Sigmoid colon (tissue), 7 donors: ENCODE data around the gene NPHP4. TPM values are rescaled to one million over a fixed set of nuclear protein-coding genes. Genes with fewer than 3 reads are reported as not detected.

ENCODE experiments used
- DNase-seq: peaks from one replicate; pipeline ENCODE4 v3.0.0-alpha.2; 2019
- H3K27ac ChIP-seq, 4 donors: fragments of 200-600 bp; sonication (generic); one replicate each; pipeline ENCODE4 v1.5.1; 2016 to 2019; ENCODE audit warnings: mild to moderate bottlenecking in 1 of 4
- H3K27me3 ChIP-seq, 3 donors: fragments of 200-600 bp; sonication (generic); one replicate each; pipeline ENCODE4 v1.5.1; 2019; ENCODE audit warnings: mild to moderate bottlenecking in 1 of 3
- H3K36me3 ChIP-seq, 4 donors: fragments of 200-600 bp; sonication (generic); one replicate each; pipeline ENCODE4 v1.5.1; 2016 to 2019
- H3K4me1 ChIP-seq, 4 donors: fragments of 200-600 bp; sonication (generic); one replicate each; pipeline ENCODE4 v1.5.1; 2017 to 2019
- H3K4me3 ChIP-seq, 4 donors: fragments of 200-600 bp; sonication (generic); one replicate each; pipeline ENCODE4 v1.5.1; 2017 to 2019; ENCODE audit warnings: mild to moderate bottlenecking in 2 of 4, moderate library complexity in 1 of 4
- H3K9me3 ChIP-seq, 4 donors: fragments of 200-600 bp in 3 of 4; sonication (generic) in 3 of 4; one replicate each; pipeline versions ENCODE4 v1.5.1 to v1.6.1; 2013 to 2019
- EP300 ChIP-seq, 4 donors: sonication (generic); formaldehyde crosslinking; IDR thresholded peaks; one replicate each; pipeline ENCODE4 v1.6.1; 2017; ENCODE audit warnings: antibody characterized with exemption in 4 of 4
- POLR2A ChIP-seq, 2 donors: fragments of 450-650 bp; IDR thresholded peaks; one replicate each; pipeline ENCODE4 v1.6.1; 2016; ENCODE audit warnings: antibody characterized with exemption in 2 of 2, mild to moderate bottlenecking in 2 of 2, moderate library complexity in 2 of 2
- POLR2AphosphoS5 ChIP-seq, 4 donors: sonication (generic); formaldehyde crosslinking; IDR thresholded peaks; one replicate each; pipeline ENCODE4 v1.6.1; 2017; ENCODE audit warnings: antibody characterized with exemption in 4 of 4
- WGBS, 2 donors: extraction: QIAGEN DNeasy Blood & Tissue Kit; methylation state at CpG; one replicate each; pipeline ENCODE4 v1.1.7; 2013; 5-methylcytosine and 5-hydroxymethylcytosine counted together
- intact Hi-C: fragments of 100-400 bp; cut with DNase I; formaldehyde crosslinking; loops from one replicate; pipeline ENCODE4 v1.15.1; 2023
- polyA plus RNA-seq, 3 donors: library from polyadenylated mRNA; stranded (reverse); fragments of 200-250 nt; gene quantifications; one replicate each; pipeline ENCODE4 v1.2.3, GENCODE V29; 2013
- total RNA-seq, 4 donors: library from RNA; depleted of rRNA; stranded (reverse); fragments of >200 nt; gene quantifications; one replicate each; pipeline ENCODE4 v1.1.0, GENCODE V29; 2016
- TF ChIP-seq, protein P1 (sequence below), 4 experiments: fragments of 450-650 bp in 3 of 4; fragments of 200-600 bp in 1 of 4; IDR thresholded peaks; one replicate each; pipeline ENCODE4 v1.5.1; 2016 to 2019; ENCODE audit warnings: antibody characterized with exemption in 4 of 4, mild to moderate bottlenecking in 3 of 4, moderate library complexity in 2 of 4
- donor health status: healthy with polysubstance abuse.
- donor health status: Bipolar disorder and iron deficiency.
- donor health status: healthy.

Gene NPHP4
- total and polyA plus RNA-seq, 7 donors, result 0.60 to 12.2 (median 5.7) TPM

DNA sequence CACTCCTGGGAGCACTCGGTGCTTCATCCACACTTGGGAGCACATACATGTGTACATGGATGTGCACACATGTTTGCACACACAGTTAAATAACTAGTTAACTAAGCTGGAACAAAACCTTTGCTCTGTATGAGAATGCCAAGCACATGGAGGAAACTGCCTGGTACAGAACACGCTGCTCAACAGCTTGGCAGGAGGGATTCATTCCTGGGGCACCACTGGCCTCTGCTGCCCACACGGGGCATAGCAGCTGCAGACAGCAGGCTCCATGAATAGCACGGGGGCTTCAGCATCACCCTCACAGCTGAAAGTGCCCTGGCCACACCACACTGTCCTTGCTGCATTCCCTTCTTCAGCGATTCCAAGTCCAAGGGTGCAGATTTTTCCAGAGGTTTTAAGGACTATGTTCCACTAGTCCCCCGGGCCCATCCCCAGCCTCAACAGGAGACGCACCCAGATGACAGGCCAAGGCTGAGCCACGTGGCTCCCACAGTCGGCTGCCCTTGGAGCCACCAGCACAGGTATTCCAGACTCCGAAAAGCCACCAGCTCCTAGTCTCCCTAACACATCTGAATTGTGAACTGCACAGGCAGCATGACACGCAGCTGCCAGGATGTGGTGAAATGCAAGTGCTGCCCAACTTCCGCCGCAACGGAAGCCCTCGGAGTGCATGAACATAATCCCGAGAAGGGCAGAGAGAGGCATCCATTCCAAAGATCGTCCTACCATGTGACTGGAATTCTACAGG lies 16.9 kb downstream of the NPHP4 start:
- H3K4me1 ChIP-seq, result no peaks in the 10 kb centered on the region
- no peak for TF ChIP-seq POLR2A (IDR thresholded peaks at IDR 0.05)
- TF ChIP-seq, protein P1, sequence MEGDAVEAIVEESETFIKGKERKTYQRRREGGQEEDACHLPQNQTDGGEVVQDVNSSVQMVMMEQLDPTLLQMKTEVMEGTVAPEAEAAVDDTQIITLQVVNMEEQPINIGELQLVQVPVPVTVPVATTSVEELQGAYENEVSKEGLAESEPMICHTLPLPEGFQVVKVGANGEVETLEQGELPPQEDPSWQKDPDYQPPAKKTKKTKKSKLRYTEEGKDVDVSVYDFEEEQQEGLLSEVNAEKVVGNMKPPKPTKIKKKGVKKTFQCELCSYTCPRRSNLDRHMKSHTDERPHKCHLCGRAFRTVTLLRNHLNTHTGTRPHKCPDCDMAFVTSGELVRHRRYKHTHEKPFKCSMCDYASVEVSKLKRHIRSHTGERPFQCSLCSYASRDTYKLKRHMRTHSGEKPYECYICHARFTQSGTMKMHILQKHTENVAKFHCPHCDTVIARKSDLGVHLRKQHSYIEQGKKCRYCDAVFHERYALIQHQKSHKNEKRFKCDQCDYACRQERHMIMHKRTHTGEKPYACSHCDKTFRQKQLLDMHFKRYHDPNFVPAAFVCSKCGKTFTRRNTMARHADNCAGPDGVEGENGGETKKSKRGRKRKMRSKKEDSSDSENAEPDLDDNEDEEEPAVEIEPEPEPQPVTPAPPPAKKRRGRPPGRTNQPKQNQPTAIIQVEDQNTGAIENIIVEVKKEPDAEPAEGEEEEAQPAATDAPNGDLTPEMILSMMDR (IDR thresholded peaks at IDR 0.05), result peak in 2 of 4 experiments; percentile 49 to 53
- 63 to 71% methylated on average over 17 of the region's 17 CpGs for WGBS, 2 donors
- peaks cover 0 to 12% (median 0%) of the 10 kb centered on the region in 4 donors for H3K36me3 ChIP-seq
- DNase-seq, result peak; percentile 34
- no peak overlapping the region for H3K27ac ChIP-seq
- intact Hi-C loops, result no loop called here
- H3K4me3 ChIP-seq, result no peak overlapping the region
- no peaks in the 10 kb centered on the region for H3K9me3 ChIP-seq
- H3K27me3 ChIP-seq, result no peaks in the 10 kb centered on the region

GRCh38 chr1:5974631-5975030 lies 17.6 kb downstream of the NPHP4 start:
- TF ChIP-seq POLR2AphosphoS5 (IDR thresholded peaks at IDR 0.05), result no peak
- TF ChIP-seq, protein P1 (IDR thresholded peaks at IDR 0.05), result no peak
- no peak for TF ChIP-seq EP300 (IDR thresholded peaks at IDR 0.05)
- TF ChIP-seq POLR2A (IDR thresholded peaks at IDR 0.05), result no peak
- 85 to 90% methylated on average over 8 of the region's 8 CpGs for WGBS, 2 donors
- intact Hi-C loops, result no loop called here
- Histone ChIP-seq H3K27me3 (no peaks in the 10 kb centered on the region), H3K4me1 (no peaks in the 10 kb centered on the region), H3K27ac (no peak overlapping the region), H3K36me3 (peaks cover 0 to 12% (median 0%) of the 10 kb centered on the region in 4 donors), H3K4me3 (no peak overlapping the region), H3K9me3 (no peaks in the 10 kb centered on the region)
- peak; percentile 33 for DNase-seq

- H3K4me1 ChIP-seq, result no peaks in the 10 kb centered on the region
- intact Hi-C loops, result no loop called here
- H3K9me3 ChIP-seq, result no peaks in the 10 kb centered on the region
- peaks cover 0 to 12% (median 0%) of the 10 kb centered on the region in 4 donors for H3K36me3 ChIP-seq
- DNase-seq, result peak; percentile 40
- no peaks in the 10 kb centered on the region for H3K27me3 ChIP-seq
- WGBS, 2 donors, result 83 to 88% methylated on average over 11 of the region's 11 CpGs
- TF ChIP-seq POLR2A (IDR thresholded peaks at IDR 0.05) (no peak), POLR2AphosphoS5 (IDR thresholded peaks at IDR 0.05) (no peak), EP300 (IDR thresholded peaks at IDR 0.05) (no peak)
- TF ChIP-seq, protein P1 (IDR thresholded peaks at IDR 0.05), result no peak
- no peak overlapping the region for H3K4me3 ChIP-seq
- no peak overlapping the region for H3K27ac ChIP-seq
These were observed 18.5 kb downstream of the NPHP4 start for GRCh38 chr1:5973771-5974170.

- no peaks in the 10 kb centered on the region for H3K9me3 ChIP-seq
- H3K27ac ChIP-seq, result no peak overlapping the region
- no peak overlapping the region for H3K4me3 ChIP-seq
- H3K27me3 ChIP-seq, result no peaks in the 10 kb centered on the region
- peak; percentile 41 for DNase-seq
- TF ChIP-seq EP300 (IDR thresholded peaks at IDR 0.05), result no peak
- no peak for TF ChIP-seq POLR2A (IDR thresholded peaks at IDR 0.05)
- no peak for TF ChIP-seq POLR2AphosphoS5 (IDR thresholded peaks at IDR 0.05)
- TF ChIP-seq, protein P1 (IDR thresholded peaks at IDR 0.05), result no peak
- no peaks in the 10 kb centered on the region for H3K4me1 ChIP-seq
- intact Hi-C loops, result no loop called here
- WGBS, 2 donors, result 89 to 91% methylated on average over 4 of the region's 4 CpGs
- peaks cover 0 to 23% (median 0%) of the 10 kb centered on the region in 4 donors for H3K36me3 ChIP-seq
These were observed 20.1 kb downstream of the NPHP4 start for GRCh38 chr1:5972198-5972520.
